ENCODE measurements around the gene ZFYVE9.

- TF ChIP-seq BACH2 (CRISPR knock-in tag; IDR thresholded peaks at IDR 0.05; ENCODE audit: borderline replicate concordance) (no peak), ESRRG (CRISPR knock-in tag; IDR thresholded peaks at IDR 0.05) (no peak), ARNTL (CRISPR knock-in tag; IDR thresholded peaks at IDR 0.05; ENCODE audit: borderline replicate concordance, low read depth) (no peak), ISL1 (CRISPR knock-in tag; IDR thresholded peaks at IDR 0.05) (no peak), ZNF8 (CRISPR knock-in tag; IDR thresholded peaks at IDR 0.05) (no peak), CSDC2 (CRISPR knock-in tag; IDR thresholded peaks at IDR 0.05) (no peak), PPARA (CRISPR knock-in tag; IDR thresholded peaks at IDR 0.05; ENCODE audit: borderline replicate concordance) (no peak), CSRNP3 (CRISPR knock-in tag; IDR thresholded peaks at IDR 0.05) (no peak), ZFP30 (CRISPR knock-in tag; IDR thresholded peaks at IDR 0.05) (no peak)
- TF ChIP-seq, protein P1, sequence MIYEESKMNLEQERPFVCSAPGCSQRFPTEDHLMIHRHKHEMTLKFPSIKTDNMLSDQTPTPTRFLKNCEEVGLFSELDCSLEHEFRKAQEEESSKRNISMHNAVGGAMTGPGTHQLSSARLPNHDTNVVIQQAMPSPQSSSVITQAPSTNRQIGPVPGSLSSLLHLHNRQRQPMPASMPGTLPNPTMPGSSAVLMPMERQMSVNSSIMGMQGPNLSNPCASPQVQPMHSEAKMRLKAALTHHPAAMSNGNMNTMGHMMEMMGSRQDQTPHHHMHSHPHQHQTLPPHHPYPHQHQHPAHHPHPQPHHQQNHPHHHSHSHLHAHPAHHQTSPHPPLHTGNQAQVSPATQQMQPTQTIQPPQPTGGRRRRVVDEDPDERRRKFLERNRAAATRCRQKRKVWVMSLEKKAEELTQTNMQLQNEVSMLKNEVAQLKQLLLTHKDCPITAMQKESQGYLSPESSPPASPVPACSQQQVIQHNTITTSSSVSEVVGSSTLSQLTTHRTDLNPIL (CRISPR knock-in tag; IDR thresholded peaks at IDR 0.05; ENCODE audit: low read depth): no peak
- TF ChIP-seq, protein P2, sequence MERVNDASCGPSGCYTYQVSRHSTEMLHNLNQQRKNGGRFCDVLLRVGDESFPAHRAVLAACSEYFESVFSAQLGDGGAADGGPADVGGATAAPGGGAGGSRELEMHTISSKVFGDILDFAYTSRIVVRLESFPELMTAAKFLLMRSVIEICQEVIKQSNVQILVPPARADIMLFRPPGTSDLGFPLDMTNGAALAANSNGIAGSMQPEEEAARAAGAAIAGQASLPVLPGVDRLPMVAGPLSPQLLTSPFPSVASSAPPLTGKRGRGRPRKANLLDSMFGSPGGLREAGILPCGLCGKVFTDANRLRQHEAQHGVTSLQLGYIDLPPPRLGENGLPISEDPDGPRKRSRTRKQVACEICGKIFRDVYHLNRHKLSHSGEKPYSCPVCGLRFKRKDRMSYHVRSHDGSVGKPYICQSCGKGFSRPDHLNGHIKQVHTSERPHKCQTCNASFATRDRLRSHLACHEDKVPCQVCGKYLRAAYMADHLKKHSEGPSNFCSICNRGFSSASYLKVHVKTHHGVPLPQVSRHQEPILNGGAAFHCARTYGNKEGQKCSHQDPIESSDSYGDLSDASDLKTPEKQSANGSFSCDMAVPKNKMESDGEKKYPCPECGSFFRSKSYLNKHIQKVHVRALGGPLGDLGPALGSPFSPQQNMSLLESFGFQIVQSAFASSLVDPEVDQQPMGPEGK (CRISPR knock-in tag; IDR thresholded peaks at IDR 0.05; ENCODE audit: borderline replicate concordance): no peak
Measured at GRCh38 chr1:52140633-52141512, 1.0 kb upstream of the ZFYVE9 start.
